Heart right ventricle (tissue), 16 donors: Measurements from ENCODE around the gene KLHL14. TPM values are rescaled to one million over a fixed set of nuclear protein-coding genes. Genes with fewer than 3 reads are reported as not detected.

Source experiments
- ATAC-seq, 8 donors: fragments of 200-7000 bp; cut with Tn5 transposase; one replicate each; pipeline ENCODE4 v1.9.1; 2020; ENCODE audit warnings: mild to moderate bottlenecking in 8 of 8, moderate library complexity in 8 of 8, moderate number of reproducible peaks in 1 of 8
- DNase-seq, 2 donors: peaks; one replicate each; pipeline ENCODE4 v3.0.0-alpha.2; 2020
- H3K27ac ChIP-seq, 10 donors: fragments of 200-600 bp; sonication (generic) in 2 of 10; one replicate each; pipeline versions ENCODE4 v1.5.0 to v1.8.0; 2020 to 2022; ENCODE audit warnings: mild to moderate bottlenecking in 3 of 10
- H3K27me3 ChIP-seq, 7 donors: fragments of 200-600 bp; one replicate each; pipeline ENCODE4 v1.8.0; 2021 to 2022; ENCODE audit warnings: mild to moderate bottlenecking in 2 of 7
- H3K36me3 ChIP-seq, 9 donors: fragments of 200-600 bp; sonication (generic) in 1 of 9; one replicate each; pipeline versions ENCODE4 v1.5.0 to v1.8.0; 2020 to 2022; ENCODE audit warnings: mild to moderate bottlenecking in 2 of 9
- H3K4me1 ChIP-seq, 9 donors: fragments of 200-600 bp; sonication (generic) in 1 of 9; one replicate each; pipeline versions ENCODE4 v1.5.0 to v1.8.0; 2020 to 2022; ENCODE audit warnings: mild to moderate bottlenecking in 4 of 9
- H3K4me3 ChIP-seq, 10 donors: fragments of 200-600 bp; sonication (generic) in 2 of 10; one replicate each; pipeline versions ENCODE4 v1.5.0 to v1.8.0; 2020 to 2022; ENCODE audit warnings: mild to moderate bottlenecking in 7 of 10, moderate library complexity in 2 of 10
- H3K9me3 ChIP-seq, 11 donors: fragments of 200-600 bp in 10 of 11; sonication (generic) in 2 of 11; one replicate each; pipeline versions ENCODE4 v1.5.0 to v1.8.0; 2013 to 2022; ENCODE audit warnings: mild to moderate bottlenecking in 2 of 11, control low read depth in 1 of 11, moderate library complexity in 1 of 11
- WGBS, 2 donors: extraction: QIAGEN DNeasy Blood & Tissue Kit; methylation state at CpG; one replicate each; pipeline ENCODE4 v1.1.7; 2013; ENCODE audit warnings: inconsistent platforms in 1 of 2; 5-methylcytosine and 5-hydroxymethylcytosine counted together
- intact Hi-C, 10 donors: fragments of 100-400 bp; cut with DNase I; formaldehyde crosslinking; loops; one replicate each; pipeline versions ENCODE4 v1.11.1 to v1.14.2; 2022
- polyA plus RNA-seq, 2 donors: library from polyadenylated mRNA; stranded (reverse); fragments of 200-250 nt; gene quantifications; one replicate each; pipeline ENCODE4 v1.2.3, GENCODE V29; 2013
- total RNA-seq, 10 donors: library from RNA; stranded (reverse); fragmentation: NEBNext Ultra II Directional in 3 of 10; extraction: Animal tissue kit (Norgen Biotek cat#: 25700) in 3 of 10; gene quantifications; one replicate each; pipeline versions ENCODE4 v1.2.1 to v1.2.4, GENCODE V29; 2021 to 2023
- TF ChIP-seq, protein P1 (sequence below), 9 donors: fragments of 200-600 bp; sonication (generic) in 2 of 9; IDR thresholded peaks; one replicate each; pipeline versions ENCODE4 v1.5.0 to v1.8.0; 2021 to 2022; ENCODE audit warnings: antibody characterized with exemption in 9 of 9, mild to moderate bottlenecking in 5 of 9, moderate library complexity in 1 of 9
- donor health status: Arrhythmogenic right ventricular cardiomyopathy.
- donor health status: ischemic (EF 13 %, LVEDD 7.1; RV severe dilation, severe dysfunction).
- donor health status: healthy with polysubstance abuse.
- donor health status: DM: no; HTN: yes; CAD: no.
- donor health status: DM: no; HTN: no; CAD: no.
- donor health status: ischemic (EF 25% LVEDD 6.9; RV normal size, moderate dysfunction).
- donor health status: ischemic (EF 25% LVEDD 5.7; RV mildly dilated, moderate dysfunction).
- donor health status: healthy.
- donor health status: DM: yes; HTN: yes; CAD: no.
- donor health status: Ischemic cardiomyopathy.
- donor health status: ischemic (EF 35%, LVEDD 5.7; RV mildly dilated, moderate dysfunction).
- donor health status: nonischemic (EF 11% LVEDD 7.7; RV severe dilation, severe dysfunction).
- donor health status: DM: yes; HTN: yes; CAD: no.
- donor health status: PGD.
- donor health status: ischemic (EF 29% LVEDD 5.4; RV normal size, mild dysfunction).
- donor health status: nonischemic (EF 23%, LVEDD 6.1; RV moderate dilation, normal function).

The KLHL14 gene
- total and polyA plus RNA-seq, 12 donors: 0.04 to 0.28 (median 0.12) TPM; not detected in 5

- Histone ChIP-seq H3K36me3 (no peaks in the 10 kb centered on the region), H3K4me1 (peaks cover 0 to 26% (median 19%) of the 10 kb centered on the region in 9 donors), H3K27me3 (peaks cover 22 to 53% (median 39%) of the 10 kb centered on the region in 7 donors), H3K9me3 (no peaks in the 10 kb centered on the region), H3K27ac (no peak overlapping the region), H3K4me3 (no peak overlapping the region)
- intact Hi-C loops: loop anchor here in 1 of 10 donors (5.0 kb wide), 1 partner anchor 41 kb away; no protein-coding TSS in a partner anchor
- TF ChIP-seq, protein P1, sequence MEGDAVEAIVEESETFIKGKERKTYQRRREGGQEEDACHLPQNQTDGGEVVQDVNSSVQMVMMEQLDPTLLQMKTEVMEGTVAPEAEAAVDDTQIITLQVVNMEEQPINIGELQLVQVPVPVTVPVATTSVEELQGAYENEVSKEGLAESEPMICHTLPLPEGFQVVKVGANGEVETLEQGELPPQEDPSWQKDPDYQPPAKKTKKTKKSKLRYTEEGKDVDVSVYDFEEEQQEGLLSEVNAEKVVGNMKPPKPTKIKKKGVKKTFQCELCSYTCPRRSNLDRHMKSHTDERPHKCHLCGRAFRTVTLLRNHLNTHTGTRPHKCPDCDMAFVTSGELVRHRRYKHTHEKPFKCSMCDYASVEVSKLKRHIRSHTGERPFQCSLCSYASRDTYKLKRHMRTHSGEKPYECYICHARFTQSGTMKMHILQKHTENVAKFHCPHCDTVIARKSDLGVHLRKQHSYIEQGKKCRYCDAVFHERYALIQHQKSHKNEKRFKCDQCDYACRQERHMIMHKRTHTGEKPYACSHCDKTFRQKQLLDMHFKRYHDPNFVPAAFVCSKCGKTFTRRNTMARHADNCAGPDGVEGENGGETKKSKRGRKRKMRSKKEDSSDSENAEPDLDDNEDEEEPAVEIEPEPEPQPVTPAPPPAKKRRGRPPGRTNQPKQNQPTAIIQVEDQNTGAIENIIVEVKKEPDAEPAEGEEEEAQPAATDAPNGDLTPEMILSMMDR (IDR thresholded peaks at IDR 0.05): no peak
- DNase-seq (no peak), ATAC-seq (no peak)
Measured at GRCh38 chr18:32773382-32773712, 524 bp upstream of the KLHL14 start.

GRCh38 chr18:32771871-32772580 is 797 bp downstream of the KLHL14 start:
- 3 to 4% methylated on average over 40 to 50 of the region's 50 CpGs for WGBS, 2 donors
- Histone ChIP-seq H3K36me3 (no peaks in the 10 kb centered on the region), H3K4me1 (peaks cover 0 to 26% (median 19%) of the 10 kb centered on the region in 9 donors), H3K27ac (peak overlapping the region in 1 of 10 donors; percentile 10), H3K4me3 (peak overlapping the region; percentile 8 to 59 (median 46)), H3K27me3 (peaks cover 22 to 63% (median 40%) of the 10 kb centered on the region in 7 donors), H3K9me3 (no peaks in the 10 kb centered on the region)
- DNase-seq (peak; percentile 8 to 27), ATAC-seq (peak in 3 of 8 donors; percentile 23 to 48 (median 42))
- intact Hi-C loops: loop anchor here in 1 of 10 donors (5.0 kb wide), 1 partner anchor 40 kb away; no protein-coding TSS in a partner anchor
- TF ChIP-seq, protein P1 (IDR thresholded peaks at IDR 0.05): no peak

GRCh38 chr18:32771169-32771751 is 1.6 kb downstream of the KLHL14 start:
- H3K9me3 ChIP-seq: no peaks in the 10 kb centered on the region
- peaks cover 22 to 68% (median 45%) of the 10 kb centered on the region in 7 donors for H3K27me3 ChIP-seq
- no peaks in the 10 kb centered on the region for H3K36me3 ChIP-seq
- no peak for DNase-seq
- peaks cover 0 to 26% (median 19%) of the 10 kb centered on the region in 9 donors for H3K4me1 ChIP-seq
- peak overlapping the region in 2 of 10 donors; percentile 10 to 16 for H3K27ac ChIP-seq
- TF ChIP-seq, protein P1 (IDR thresholded peaks at IDR 0.05): no peak
- peak overlapping the region; percentile 8 to 59 (median 46) for H3K4me3 ChIP-seq
- WGBS, 2 donors: 0 to 1% methylated on average over 34 to 37 of the region's 37 CpGs
- intact Hi-C loops: loop anchor here in 1 of 10 donors (5.0 kb wide), 1 partner anchor 39 kb away; no protein-coding TSS in a partner anchor
- peak in 4 of 8 donors; percentile 12 to 54 (median 30) for ATAC-seq

GRCh38 chr18:32770666-32771168 is 2.1 kb downstream of the KLHL14 start:
- peak in 1 of 8 donors; percentile 24 for ATAC-seq
- Histone ChIP-seq H3K36me3 (no peaks in the 10 kb centered on the region), H3K27me3 (peaks cover 22 to 68% (median 46%) of the 10 kb centered on the region in 7 donors), H3K27ac (no peak overlapping the region), H3K4me3 (peak overlapping the region; percentile 8 to 59 (median 46)), H3K4me1 (peaks cover 0 to 24% (median 19%) of the 10 kb centered on the region in 9 donors), H3K9me3 (no peaks in the 10 kb centered on the region)
- DNase-seq: no peak
- WGBS, 2 donors: 2 to 4% methylated on average over 32 to 34 of the region's 34 CpGs
- TF ChIP-seq, protein P1 (IDR thresholded peaks at IDR 0.05): no peak
- intact Hi-C loops: loop anchor here in 1 of 10 donors (5.0 kb wide), 1 partner anchor 38 kb away; no protein-coding TSS in a partner anchor
